Stimulated activated naive CD8-positive, alpha-beta T cell treated with anti-CD3 and anti-CD28 coated beads, Interleukin-15, Interleukin-2, amounts not matched to agents 100 U/mL and 50 U/mL, for 24 hours (primary cell): ENCODE data around the gene TPGS2.
"Not testable (repeated sequence)": the region's sequence is repeated elsewhere in the genome, so short reads cannot be mapped to it uniquely, and the experiment has no call there.

Experiments used
- ATAC-seq: fragments of 150-1000 bp; cut with Tn5 transposase; one replicate; pipeline ENCODE4 v1.10.0; 2021
- DNase-seq: peaks from one replicate; pipeline ENCODE4 v3.0.0; 2021

Gene TPGS2

GRCh38 chr18:36821681-36822080 lies 7.1 kb downstream of the TPGS2 start:
- ATAC-seq (no peak), DNase-seq (no peak)

GRCh38 chr18:36819621-36820020 lies 9.2 kb downstream of the TPGS2 start:
- no peak for DNase-seq
- ATAC-seq: no peak

- DNase-seq: no peak
- no peak for ATAC-seq
Measured at GRCh38 chr18:36818652-36819051, 10.2 kb downstream of the TPGS2 start.

GRCh38 chr18:36817039-36817438 lies 11.8 kb downstream of the TPGS2 start:
- ATAC-seq: no peak
- no peak for DNase-seq

- DNase-seq, ATAC-seq: not testable (repeated sequence)
Measured at GRCh38 chr18:36816096-36816495, 12.7 kb downstream of the TPGS2 start.

GRCh38 chr18:36814994-36815393 lies 13.8 kb downstream of the TPGS2 start:
- no peak for DNase-seq
- no peak for ATAC-seq

- ATAC-seq: no peak
- DNase-seq: no peak
Measured at GRCh38 chr18:36813824-36814223, 15.0 kb downstream of the TPGS2 start.

- ATAC-seq: no peak
Measured at GRCh38 chr18:36813101-36813775, 15.6 kb downstream of the TPGS2 start.

GRCh38 chr18:36812678-36813077 lies 16.1 kb downstream of the TPGS2 start:
- DNase-seq: no peak
- no peak for ATAC-seq

More at GRCh38 chr18:36813101-36813775, 15.6 kb downstream of the TPGS2 start:
- DNase-seq: no peak

GRCh38 chr18:36811955-36812354 lies 16.8 kb downstream of the TPGS2 start:
- ATAC-seq (no peak), DNase-seq (no peak)

GRCh38 chr18:36811430-36811829 lies 17.4 kb downstream of the TPGS2 start:
- DNase-seq: no peak
- no peak for ATAC-seq

GRCh38 chr18:36809590-36810381 lies 19.0 kb downstream of the TPGS2 start:
- peak; percentile 10 for DNase-seq

GRCh38 chr18:36808681-36809080 lies 20.1 kb downstream of the TPGS2 start:
- no peak for DNase-seq
- no peak for ATAC-seq

More at GRCh38 chr18:36809590-36810381, 19.0 kb downstream of the TPGS2 start:
- ATAC-seq: peak; percentile 59

GRCh38 chr18:36805105-36805504 lies 23.7 kb downstream of the TPGS2 start:
- ATAC-seq: no peak
- no peak for DNase-seq

GRCh38 chr18:36798738-36799473 lies 29.9 kb downstream of the TPGS2 start:
- ATAC-seq (no peak), DNase-seq (no peak)

- DNase-seq: no peak
- no peak for ATAC-seq
Measured at GRCh38 chr18:36792634-36793283, 36.0 kb downstream of the TPGS2 start.

GRCh38 chr18:36786686-36787085 lies 42.1 kb downstream of the TPGS2 start:
- no peak for DNase-seq

GRCh38 chr18:36783792-36784191 lies 45.0 kb downstream of the TPGS2 start:
- DNase-seq (no peak), ATAC-seq (no peak)

More at GRCh38 chr18:36786686-36787085, 42.1 kb downstream of the TPGS2 start:
- no peak for ATAC-seq

- DNase-seq (no peak), ATAC-seq (no peak)
Measured at GRCh38 chr18:36782710-36783109, 46.1 kb downstream of the TPGS2 start.

- DNase-seq (no peak), ATAC-seq (no peak)
Measured at GRCh38 chr18:36780748-36781147, 48.1 kb downstream of the TPGS2 start.

- no peak for ATAC-seq
- no peak for DNase-seq
Measured at GRCh38 chr18:36777566-36777965, 51.2 kb downstream of the TPGS2 start.

GRCh38 chr18:36776650-36777049 lies 52.2 kb downstream of the TPGS2 start:
- ATAC-seq: no peak
- DNase-seq: no peak
